NAMALWA (cell line): ENCODE measurements around the gene TBCB.
"Not testable (repeated sequence)": the region's sequence is repeated elsewhere in the genome, so short reads cannot be mapped to it uniquely, and the experiment has no call there.

ENCODE experiments used
- DNase-seq: peaks from one replicate; pipeline ENCODE4 v3.0.0-alpha.2; 2015; ENCODE audit warnings: low spot score

The TBCB gene, protein sequence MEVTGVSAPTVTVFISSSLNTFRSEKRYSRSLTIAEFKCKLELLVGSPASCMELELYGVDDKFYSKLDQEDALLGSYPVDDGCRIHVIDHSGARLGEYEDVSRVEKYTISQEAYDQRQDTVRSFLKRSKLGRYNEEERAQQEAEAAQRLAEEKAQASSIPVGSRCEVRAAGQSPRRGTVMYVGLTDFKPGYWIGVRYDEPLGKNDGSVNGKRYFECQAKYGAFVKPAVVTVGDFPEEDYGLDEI

DNA sequence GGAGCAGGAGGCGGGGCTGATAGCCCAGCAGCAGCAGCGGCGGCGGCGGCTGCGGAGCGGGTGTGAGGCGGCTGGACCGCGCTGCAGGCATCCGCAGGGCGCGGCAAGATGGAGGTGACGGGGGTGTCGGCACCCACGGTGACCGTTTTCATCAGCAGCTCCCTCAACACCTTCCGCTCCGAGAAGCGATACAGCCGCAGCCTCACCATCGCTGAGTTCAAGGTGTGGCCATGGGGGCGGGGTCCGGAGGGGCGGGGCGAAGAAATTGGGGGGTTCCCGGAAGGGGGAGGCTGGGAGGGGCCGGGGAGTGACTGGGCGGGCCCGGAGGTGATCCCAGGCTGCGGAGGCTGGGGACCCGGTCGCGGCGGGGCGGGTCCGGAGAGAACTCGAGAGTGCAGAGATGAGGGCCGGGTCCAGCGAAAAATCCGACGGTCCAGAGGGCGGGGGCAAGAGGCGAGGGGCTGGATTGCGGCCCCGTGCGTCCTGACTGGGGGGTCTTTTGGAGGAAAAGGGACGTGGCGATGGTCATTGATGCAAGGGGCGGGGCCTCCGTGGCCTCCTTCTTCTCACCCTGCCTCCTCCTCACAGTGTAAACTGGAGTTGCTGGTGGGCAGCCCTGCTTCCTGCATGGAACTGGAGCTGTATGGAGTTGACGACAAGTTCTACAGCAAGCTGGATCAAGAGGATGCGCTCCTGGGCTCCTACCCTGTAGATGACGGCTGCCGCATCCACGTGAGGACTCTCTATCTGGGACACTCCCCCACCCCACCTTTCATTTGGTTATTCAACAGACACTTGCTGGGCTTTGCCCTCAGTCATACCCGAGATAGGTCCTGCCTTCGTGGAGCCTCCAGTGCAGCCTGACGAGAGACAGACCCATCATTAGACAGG, at the start of gene TBCB:
Gene TBCB (plus strand): TSS at position 16 of the 891 bp plus-strand sequence. CDS start 93 bp downstream, at position 109.
- peak; percentile 53 for DNase-seq

GRCh38 chr19:36067681-36068080, 47.6 kb upstream of the TBCB start:
- no peak for DNase-seq

GRCh38 chr19:36068810-36069499, 46.3 kb upstream of the TBCB start:
- not testable (repeated sequence) for DNase-seq

GRCh38 chr19:36072081-36072480, 43.2 kb upstream of the TBCB start:
- no peak for DNase-seq

DNA sequence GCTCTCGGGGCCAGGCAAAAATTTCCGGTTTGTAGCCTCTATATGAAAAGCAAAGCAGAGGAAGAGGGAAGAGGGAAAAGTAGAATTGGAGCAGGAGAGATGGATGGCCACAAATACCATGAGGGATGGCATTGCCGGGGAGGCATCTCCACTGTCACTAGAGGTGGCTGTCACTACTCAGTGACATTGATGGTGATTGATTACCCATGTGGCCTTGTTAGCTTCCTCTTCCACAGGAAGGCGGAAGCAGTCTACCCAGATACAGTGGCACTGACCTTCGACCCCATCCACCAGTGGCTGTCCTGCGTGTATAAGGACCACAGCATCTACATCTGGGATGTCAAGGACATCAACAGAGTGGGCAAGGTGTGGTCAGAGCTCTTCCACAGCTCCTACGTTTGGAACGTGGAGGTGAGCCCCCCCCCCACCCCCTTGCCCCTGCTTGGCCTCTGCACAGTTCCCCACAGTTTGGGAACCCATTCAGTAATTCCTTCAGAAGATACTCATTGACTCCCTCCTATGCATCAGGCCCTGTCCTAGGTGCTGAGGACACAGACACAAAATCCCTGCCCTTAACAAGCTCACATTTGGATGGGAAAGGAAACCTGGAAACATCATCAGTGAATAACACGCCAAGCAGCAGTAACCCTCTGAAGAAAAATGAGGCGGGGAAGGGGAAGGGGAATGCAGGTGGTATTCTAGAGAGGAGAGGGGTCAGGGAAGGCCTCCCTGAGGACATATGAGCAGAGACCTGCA, 42.0 kb upstream of the TBCB start:
- DNase-seq, result no peak

- no peak for DNase-seq
Measured at GRCh38 chr19:36079389-36079945, 35.8 kb upstream of the TBCB start.

DNA sequence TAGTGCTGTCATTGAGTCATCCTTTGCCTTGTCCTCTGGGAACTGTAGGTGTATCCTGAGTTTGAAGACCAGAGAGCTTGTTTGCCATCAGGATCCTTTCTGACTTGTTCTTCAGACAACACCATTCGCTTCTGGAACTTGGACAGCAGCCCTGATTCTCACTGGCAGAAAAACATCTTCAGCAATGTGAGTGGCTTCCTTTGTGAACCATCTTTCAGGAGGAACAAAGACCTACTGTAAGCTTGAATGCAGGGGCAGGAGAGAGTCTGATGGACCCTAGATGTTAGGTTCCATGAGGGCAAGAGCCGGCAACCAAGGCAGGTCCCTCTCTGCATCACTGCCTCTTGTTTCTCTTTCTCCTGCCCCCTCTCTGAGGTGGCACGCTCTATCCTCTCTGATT, 33.9 kb upstream of the TBCB start:
- no peak for DNase-seq

DNA sequence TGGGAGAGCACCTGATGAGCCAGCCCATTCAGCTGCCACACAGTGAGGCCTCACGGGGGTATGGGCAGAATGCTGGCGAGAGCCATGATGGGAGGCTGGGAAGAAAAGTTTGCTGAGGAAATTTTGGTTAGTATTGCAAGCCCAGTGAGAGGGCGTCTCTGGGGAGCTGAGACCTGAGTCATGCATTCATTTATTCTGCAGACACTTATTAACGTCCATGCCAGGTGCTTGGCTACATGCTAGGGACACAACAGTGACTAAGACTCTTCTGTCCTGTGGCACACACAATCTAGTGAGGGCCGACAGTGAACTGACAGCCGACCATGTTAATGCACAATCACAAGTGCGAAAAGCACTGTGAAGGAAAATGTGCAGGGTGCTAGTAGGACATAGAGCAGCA, 33.4 kb upstream of the TBCB start:
- DNase-seq, result no peak

- DNase-seq, result no peak
Measured at GRCh38 chr19:36082916-36083315, 32.4 kb upstream of the TBCB start.

- no peak for DNase-seq
Measured at GRCh38 chr19:36084231-36085009, 30.8 kb upstream of the TBCB start.

GRCh38 chr19:36086326-36086725, 28.9 kb upstream of the TBCB start:
- DNase-seq, result no peak

- no peak for DNase-seq
Measured at GRCh38 chr19:36089847-36090246, 25.4 kb upstream of the TBCB start.

DNA sequence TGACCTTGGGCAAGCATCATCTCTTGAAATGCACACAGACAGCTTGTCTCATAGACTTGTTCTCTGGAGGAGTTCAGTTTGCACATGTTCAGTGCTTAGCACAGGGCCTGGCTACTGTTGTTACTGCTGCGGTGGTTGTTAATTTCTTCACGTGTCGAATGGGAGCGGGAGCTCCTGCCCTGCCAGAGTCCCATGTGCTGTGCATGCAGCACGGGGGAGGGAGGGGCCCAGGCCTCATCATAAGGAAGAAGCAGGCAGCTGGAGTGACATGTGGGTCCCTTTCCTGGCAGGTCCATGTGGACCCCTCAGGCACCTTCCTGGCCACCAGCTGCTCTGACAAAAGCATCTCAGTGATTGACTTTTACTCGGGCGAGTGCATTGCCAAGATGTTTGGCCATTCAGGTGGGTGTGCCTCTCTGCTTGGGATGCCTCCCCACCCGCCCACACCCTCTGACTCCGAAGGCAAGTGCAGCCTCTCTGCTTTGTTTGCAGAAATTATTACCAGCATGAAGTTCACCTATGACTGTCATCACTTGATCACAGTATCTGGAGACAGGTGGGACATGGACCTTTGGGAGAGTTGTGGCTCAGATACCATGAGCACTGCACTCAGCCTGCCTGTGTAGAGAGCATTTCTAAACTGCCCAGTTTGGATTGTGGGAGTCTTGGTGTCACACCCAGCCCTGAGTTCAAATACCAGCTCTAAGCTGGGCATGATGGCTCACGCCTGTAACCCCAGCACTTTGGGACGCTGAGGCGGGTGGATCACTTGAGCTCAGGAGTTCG, 24.2 kb upstream of the TBCB start:
- no peak for DNase-seq

- DNase-seq, result no peak
Measured at GRCh38 chr19:36092566-36092965, 22.7 kb upstream of the TBCB start.

DNA sequence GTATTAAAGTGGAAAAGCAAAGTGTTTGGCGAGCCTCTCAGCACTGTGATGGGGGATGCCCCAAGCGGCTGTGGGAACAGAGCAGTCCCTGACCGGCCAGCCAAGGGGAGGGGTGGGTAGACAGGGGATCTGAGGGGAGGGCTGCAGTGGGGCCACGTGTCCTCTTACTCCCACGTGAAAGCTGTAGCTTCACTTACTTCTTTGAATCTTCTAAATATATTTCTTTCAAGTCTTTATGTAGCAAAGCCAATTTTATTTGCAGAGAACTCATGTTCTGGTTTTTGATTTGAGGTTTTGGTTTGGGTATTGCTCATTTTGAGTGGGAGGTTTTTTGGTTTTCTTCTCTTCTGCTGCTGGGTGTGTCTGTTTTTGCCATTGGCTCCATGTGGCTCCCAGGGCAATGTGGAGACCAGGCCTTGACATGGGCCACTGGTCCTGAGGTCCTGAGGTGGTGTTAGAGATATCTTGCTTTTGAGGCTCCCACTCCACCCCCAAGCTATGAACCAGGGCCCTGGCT, 22.1 kb upstream of the TBCB start:
- DNase-seq, result no peak

- DNase-seq, result no peak
Measured at GRCh38 chr19:36093687-36094086, 21.6 kb upstream of the TBCB start.

- DNase-seq, result no peak
Measured at GRCh38 chr19:36097036-36097435, 18.2 kb upstream of the TBCB start.

DNA sequence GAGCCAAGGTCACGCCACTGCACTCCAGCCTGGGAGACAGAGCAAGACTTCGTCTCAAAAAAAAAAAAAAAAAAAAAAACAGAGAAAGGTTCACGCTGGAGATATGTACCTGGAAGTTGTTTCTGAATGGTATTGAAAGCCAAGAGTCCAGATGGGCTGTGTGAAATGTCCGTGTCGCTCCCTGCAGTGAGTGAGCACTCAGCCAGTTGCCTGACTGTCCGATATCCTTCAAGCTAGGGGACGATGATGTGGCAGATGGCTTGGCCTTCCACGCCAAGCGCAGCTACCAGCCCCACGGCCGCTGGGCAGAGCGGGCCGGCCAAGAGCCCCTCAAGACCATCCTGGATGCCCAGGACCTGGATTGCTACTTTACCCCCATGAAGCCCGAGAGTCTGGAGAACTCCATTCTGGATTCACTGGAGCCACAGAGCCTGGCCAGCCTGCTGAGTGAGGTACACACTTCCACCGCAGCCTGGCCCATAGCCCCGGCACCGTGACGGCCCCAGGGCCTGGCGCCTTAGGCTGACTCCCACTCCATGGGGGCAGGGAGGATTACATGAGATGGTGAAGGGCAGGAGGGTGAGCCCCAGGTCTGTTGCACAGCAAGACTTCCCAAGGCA, 16.0 kb upstream of the TBCB start:
- no peak for DNase-seq

- DNase-seq, result no peak
Measured at GRCh38 chr19:36100476-36100875, 14.8 kb upstream of the TBCB start.
